GM12801 (cell line): Measurements from ENCODE around the gene NKAIN4.

ENCODE experiments used
- CTCF ChIP-seq: IDR thresholded peaks from one replicate; pipeline ENCODE4 v1.5.1; 2011; ENCODE audit warnings: control low read depth; ENCODE audit not compliant: insufficient read length; ENCODE audit errors: extremely low read depth

Gene NKAIN4

DNA sequence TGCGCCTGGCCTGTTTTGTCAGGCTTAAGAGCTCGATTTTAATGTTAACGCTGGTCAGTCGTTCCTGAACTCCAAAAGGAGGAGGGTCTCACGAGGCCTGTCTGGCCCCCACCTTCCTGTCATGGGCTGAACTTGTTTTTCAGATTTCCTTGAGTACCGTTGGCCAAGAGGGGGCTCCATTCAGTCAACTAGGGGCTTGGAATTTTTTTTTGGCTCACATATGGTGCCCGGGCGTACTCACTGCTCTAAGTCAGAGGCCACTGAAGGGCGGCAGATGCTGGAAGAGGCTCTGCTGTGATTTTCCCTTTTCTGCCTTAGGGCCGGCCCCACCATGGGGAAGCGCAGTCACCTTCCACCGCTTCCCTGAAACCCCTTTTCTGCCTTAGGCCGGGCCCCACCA, 25.5 kb downstream of the NKAIN4 start:
- TF ChIP-seq CTCF = no peak

DNA sequence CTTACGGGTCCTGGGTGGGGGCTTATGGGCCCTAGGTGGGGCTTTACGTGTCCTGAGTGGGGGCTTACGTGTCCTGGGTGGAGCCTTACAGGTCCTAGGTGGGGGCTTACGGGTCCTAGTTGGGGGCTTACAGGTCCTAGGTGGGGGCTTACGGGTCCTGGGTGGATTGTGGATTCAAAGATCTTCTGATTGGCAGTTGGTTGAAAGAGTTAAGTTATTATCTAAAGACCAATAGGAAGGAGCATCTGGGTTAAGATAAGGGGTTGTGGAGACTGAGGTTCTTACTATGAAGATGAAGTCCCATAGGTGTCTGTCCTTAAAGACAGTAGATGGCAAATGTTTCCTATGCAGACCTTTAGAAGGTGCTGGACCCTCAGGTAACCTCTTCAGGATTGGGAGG, 27.0 kb downstream of the NKAIN4 start:
- TF ChIP-seq CTCF = no peak

GRCh38 chr20:63226042-63226943, 28.0 kb downstream of the NKAIN4 start:
- no peak for TF ChIP-seq CTCF

- no peak for TF ChIP-seq CTCF
These were observed 29.2 kb downstream of the NKAIN4 start for GRCh38 chr20:63225082-63225454.

GRCh38 chr20:63224412-63225081, 29.7 kb downstream of the NKAIN4 start:
- TF ChIP-seq CTCF = no peak

DNA sequence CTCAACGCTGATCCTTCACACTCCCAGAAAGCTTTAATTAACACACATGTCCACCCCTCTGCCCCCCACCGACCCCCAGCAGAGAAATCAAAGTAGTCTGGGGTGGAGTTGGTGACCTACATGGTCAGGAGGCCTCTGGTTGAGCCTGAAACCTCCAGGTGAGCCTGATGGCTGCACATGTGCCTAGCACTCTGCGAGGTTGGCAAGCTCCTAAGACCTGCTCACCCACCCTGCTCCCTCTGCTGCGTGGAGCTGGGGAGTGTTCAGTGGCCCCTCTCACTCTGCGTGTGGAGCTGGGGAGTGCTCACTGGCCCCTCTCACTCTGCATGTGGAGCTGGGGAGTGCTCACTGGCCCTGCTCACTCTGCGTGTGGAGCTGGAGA, 30.4 kb downstream of the NKAIN4 start:
- TF ChIP-seq CTCF = no peak

- no peak for TF ChIP-seq CTCF
These were observed 31.0 kb downstream of the NKAIN4 start for GRCh38 chr20:63223121-63223825.
